Dermis microvascular lymphatic vessel endothelial cell (primary cell): ENCODE data around the gene SPATA7. TPM values are rescaled to one million over a fixed set of nuclear protein-coding genes. Genes with fewer than 3 reads are reported as not detected.
"Not testable (repeated sequence)": the region's sequence is repeated elsewhere in the genome, so short reads cannot be mapped to it uniquely, and the experiment has no call there.

Experiments used
- DNase-seq, 2 donors: peaks; one replicate each; pipeline versions ENCODE4 v3.0.0 to v3.0.0-alpha.2; 2010; ENCODE audit warnings: low read depth in 2 of 2
- total RNA-seq: library from RNA; depleted of rRNA; stranded (reverse); fragments of >200 nt; gene quantifications from 2 replicates; pipeline ENCODE4 v1.2.1, GENCODE V29; 2014

SPATA7 gene, protein sequence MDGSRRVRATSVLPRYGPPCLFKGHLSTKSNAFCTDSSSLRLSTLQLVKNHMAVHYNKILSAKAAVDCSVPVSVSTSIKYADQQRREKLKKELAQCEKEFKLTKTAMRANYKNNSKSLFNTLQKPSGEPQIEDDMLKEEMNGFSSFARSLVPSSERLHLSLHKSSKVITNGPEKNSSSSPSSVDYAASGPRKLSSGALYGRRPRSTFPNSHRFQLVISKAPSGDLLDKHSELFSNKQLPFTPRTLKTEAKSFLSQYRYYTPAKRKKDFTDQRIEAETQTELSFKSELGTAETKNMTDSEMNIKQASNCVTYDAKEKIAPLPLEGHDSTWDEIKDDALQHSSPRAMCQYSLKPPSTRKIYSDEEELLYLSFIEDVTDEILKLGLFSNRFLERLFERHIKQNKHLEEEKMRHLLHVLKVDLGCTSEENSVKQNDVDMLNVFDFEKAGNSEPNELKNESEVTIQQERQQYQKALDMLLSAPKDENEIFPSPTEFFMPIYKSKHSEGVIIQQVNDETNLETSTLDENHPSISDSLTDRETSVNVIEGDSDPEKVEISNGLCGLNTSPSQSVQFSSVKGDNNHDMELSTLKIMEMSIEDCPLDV
- 6.3 and 10.0 TPM in 2 replicates for total RNA-seq

DNA sequence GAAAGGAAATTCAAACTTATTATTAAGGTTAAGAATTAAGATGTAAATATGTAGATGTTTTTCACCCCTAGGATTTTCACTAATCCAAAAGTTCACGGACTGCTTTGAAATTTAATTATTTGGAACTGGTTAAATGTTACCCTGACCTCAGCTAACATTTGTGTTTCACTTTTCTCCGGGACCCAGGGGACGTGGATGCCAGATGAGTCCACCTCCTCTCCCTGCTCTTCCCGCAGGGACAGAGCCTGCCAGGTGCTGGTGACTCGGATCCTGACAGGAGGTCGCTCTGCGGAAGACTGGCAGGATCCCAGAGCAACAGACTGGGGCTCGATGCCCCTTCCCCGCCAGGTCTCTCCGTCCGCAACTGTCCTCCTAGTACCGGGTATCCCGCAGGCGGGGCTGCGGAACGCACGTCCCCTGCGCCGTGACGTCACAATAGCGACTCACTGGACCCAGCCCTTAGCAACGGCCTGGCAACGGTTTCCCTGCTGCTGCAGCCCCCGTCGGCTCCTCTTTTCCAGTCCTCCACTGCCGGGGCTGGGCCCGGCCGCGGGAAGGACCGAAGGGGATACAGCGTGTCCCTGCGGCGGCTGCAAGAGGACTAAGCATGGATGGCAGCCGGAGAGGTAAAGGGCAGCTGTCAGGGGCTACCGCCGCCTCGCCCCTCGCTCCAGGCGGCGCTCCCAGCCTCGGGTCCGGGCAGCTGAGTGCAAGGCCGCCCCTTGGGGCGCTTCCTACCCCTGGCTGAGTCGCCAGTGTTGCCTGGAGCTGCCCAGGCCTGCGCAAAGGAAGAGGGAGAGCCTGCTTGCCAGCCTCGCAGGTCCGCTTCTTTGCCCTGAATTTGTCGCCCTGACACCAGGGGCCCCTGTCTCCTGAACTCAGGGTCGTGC, at the start of gene SPATA7:
SPATA7 (plus strand) TSS at position 446 of the 890 bp plus-strand sequence; CDS start at position 608, 162 bp downstream.
- peak; percentile 85 to 94 for DNase-seq

DNA sequence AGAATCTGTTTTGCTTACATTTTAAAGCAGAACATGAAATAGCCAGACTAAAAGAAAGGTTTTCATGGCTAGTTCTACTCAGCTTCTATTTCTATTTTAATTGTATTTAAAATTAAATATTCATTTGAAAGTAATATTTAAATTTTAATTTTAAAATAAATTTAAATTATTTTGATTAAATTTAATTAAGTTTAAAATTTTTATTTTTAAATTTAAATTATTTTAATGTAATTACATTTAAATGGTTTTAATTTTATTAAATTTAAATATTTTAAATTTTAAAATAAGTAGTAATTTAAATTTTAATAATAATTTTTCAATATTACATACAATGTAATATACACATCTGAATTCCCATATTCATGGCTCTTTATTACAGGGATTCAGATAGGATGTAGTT, 45.1 kb upstream of the SPATA7 start:
- DNase-seq, result no peak

DNA sequence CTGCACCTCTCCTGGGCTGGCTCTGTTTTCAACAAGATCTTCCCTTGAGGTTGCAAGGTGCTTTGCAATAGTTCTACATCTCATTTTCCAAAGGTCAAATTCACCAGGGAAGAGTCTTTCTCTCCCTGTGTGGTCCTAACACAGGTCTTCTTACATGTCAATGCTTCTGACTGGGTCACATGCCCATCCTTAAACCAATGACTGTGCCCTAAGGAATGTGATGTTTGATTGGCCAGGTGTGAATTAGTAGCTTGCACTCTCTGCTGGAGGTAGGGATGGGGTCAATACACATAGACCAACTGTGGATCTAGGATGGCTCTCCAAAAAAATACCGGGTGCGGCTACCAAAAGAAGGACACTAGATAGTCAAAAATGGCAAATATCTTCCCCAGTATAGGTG, 42.5 kb upstream of the SPATA7 start:
- no peak for DNase-seq

DNA sequence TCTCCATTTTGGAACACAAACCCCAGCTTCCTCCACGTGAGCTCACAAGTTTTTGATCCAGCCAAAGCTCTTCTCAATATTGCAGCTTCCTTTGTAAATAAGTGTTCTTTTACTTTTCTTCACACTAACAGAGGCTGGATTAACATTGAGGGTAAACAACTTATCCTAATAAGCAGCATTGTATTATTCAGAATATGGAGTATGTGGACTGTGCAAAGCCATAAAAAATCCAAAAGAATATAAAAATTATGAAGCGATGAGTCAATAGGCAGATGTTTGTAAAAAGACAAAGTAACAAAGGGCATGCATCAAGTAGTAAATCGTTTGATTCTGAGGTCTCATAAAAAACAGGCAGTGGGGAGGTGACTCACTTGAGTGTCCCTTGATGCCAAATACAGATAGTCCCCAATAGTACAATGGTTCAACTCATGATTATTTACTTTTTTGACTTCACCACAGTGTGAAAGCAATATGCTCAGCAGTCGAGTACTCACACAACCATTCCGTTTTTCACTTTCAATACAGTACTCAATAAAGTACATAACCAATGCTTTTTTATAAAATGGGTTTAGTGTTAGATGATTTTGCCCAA, 39.3 kb upstream of the SPATA7 start:
- DNase-seq, result no peak

DNA sequence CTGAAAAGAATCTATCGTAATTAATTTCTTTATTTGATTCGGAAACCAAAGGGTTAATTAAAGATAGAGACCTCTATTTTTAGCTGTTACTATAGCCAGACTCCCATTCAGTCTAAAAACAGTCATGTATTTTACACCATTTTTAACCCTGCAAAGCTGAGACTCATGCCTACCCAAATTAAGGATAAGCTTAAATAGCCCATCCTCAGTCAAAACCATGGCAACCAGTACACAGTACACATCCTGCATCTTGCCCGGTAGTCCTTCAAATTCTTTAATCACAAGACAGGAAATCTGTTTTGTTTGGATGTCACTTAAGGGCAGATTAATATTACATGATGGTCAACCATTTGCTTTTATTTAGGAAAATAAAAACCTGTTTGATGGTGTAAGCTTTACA, 36.9 kb upstream of the SPATA7 start:
- no peak for DNase-seq

DNA sequence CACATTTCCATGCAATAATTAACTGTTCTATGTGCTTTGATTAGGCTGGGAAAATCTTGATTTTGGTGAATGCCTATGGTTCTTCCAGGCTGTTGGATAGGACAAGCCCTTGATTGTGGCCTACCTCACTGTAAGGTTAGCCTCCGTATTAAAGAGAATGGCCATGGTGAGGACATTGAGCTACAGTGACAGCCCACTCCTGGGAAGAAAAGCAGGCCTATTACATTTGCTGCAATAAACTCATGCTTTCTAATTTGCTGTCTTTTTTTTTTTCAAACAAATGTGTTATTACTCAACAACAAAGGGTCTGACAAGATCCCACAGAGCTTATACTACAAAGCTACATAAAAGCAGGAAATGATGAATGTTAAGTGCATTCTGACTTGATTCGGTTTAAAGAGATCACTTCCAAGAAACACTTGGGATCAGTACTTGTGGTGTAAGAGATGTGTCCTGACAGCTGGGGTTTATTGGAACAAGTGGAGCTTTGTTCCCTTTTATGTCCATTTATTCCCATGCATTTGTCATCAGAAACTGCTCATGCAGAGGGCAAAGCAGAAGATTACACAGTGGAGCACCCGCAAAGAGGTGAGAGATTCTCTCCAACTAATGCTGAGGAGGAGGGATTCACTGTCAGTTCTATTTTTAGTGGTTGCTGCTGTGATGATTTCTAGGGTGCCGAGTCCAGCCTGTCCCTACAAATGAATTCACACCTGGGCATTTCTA, 33.3 kb upstream of the SPATA7 start:
- DNase-seq, result no peak

DNA sequence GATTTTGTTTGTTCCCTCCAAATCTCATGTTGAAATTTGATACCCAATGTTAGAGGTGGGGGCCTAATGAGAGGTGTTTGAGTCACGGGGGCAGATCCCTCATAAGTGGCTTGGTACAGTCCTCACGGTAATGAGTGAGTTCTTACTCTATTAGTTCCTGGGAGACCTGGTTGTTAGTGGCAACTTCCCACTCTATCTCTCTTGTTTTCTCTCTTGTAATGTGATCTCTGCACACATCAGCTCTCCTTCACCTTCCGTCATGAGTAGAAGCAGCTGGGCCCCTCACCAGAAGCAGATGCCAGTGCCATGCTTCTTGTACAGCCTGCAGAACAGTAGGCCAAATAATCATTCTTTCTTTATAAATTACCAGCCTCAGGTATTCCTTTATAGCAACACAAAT, 32.8 kb upstream of the SPATA7 start:
- no peak for DNase-seq

DNA sequence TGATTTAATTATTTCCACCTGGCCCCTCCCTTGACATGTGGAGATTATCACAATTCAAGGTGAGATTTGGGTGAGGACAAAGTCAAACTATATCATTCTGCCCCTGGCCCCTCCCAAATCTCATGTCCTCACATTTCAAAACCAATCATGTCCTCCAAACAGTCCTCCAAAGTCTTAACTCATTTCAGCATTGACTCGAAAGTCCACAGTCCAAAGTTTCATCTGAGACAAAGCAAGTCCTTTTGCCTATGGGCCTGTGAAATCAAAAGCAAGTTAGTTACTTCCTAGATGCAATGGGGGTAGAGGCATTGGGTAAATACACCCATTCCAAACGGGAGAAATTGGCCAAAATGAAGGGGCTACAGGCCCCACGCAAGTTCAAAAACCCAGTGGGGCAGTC, 31.1 kb upstream of the SPATA7 start:
- DNase-seq, result no peak

DNA sequence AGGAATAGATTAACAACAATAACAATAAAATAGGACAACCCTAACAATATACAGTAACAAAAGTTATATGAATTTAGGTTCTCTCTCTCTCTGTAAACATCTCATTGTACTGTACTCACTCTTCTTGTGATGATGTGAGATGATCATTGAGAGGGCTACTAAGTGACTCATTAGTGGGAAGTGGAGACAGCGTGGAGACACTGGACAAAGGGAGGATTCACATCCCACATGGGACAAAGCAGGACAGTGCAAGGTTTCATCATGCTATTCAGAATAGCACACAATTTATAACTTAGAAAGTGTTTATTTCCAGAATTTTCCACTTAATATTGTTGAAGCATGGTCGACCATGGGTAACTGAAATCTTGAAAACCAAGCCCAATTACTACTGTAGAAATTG, 26.0 kb upstream of the SPATA7 start:
- no peak for DNase-seq

DNA sequence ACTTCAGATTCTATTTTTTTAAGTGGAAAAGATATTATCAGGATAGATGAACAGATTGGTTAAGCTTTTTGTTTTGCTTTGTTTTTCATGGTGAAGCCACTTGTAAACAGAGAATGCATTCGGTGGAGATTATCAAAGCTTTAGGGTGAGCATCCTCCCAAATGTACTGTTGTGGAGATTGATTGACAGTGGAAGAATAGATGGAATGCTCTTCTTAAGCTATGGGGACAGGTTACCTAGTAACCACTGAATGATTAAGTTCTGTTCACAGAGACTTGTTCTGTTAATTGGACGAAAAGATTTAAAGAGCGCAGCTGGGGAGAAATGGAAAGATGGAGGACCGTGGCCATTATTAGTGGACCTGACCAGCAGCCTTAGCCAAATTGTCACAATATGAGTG, 21.8 kb upstream of the SPATA7 start:
- DNase-seq, result no peak

DNA sequence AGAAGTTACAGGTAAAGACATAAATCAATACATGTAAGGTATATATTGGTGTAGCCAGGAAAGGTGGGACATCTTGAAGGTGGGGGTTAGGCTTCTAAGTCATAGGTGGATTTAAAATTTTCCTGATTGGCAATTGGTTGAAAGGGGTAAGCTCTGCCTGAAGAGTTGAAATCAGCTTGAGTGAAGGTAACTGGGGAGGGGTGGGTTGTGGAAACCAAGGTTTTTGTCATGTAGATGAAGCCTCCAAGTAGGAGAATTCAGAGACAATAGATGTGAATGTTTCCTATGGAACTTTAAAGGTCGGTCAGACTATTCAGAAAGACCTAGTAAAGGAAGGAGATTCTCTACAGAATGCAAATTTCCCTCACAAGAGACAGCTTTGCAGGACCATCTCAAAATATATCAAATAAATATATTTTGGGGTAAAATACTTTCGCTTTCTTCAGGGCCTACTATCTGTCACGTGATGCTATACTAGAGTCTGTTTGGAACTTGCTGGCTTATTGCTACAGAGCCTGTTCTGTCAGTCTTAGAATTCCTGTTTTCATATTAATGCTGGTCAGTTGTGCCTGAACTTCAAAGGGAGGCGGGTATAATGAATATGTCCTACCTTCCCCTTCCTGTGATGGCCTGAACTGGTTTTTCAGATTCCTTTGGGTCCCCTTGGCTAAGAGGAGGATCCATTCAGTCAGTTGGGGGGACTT, 20.6 kb upstream of the SPATA7 start:
- no peak for DNase-seq

DNA sequence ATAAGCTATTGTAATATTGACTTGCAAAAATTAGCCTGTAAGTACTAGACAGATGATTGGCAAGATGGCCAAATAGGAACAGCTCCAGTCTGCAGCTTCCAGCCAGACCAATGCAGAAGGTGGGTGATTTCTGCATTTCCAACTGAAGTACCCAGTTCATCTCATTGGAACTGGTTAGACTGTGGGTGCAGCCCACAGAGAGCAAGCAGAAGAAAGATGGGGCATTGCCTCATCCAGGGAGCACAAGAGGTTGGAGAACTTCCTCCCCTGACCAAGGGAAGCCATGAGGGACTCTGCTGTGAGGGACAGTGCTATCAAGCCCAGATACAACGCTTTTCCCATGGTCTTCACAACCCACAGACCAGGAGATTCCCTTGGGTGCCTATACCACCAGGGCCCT, 16.0 kb upstream of the SPATA7 start:
- no peak for DNase-seq

DNA sequence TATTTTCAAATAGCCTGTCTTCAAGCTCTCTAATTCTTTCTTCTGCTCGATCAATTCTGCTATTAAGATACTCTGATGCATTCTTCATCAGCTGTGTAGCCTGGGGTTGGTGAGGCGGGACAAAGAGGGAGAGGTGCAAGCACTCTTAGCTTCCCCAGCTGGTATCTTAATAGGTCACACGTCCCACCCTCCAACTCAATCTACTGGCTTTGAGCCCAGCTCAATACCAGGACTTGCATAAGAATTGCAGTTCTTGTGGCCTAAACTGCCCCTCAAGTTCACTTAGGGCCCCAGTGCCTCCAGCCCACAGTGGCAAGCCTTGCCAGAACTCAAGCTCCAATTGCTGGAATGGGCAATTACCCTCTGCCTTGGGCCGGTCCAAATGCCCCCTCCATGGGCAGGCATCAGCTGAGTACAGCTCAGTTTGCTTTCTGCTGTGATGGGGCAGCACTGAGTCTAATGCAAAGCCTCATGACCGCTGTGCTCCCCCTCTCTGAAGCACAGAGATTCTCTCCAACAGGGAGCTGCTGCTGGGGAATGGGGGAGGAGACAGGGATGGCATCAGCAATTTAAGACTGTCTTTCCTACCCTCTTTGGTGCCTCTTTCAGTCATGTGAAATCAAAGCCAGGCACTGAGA, 5.6 kb upstream of the SPATA7 start:
- no peak for DNase-seq

DNA sequence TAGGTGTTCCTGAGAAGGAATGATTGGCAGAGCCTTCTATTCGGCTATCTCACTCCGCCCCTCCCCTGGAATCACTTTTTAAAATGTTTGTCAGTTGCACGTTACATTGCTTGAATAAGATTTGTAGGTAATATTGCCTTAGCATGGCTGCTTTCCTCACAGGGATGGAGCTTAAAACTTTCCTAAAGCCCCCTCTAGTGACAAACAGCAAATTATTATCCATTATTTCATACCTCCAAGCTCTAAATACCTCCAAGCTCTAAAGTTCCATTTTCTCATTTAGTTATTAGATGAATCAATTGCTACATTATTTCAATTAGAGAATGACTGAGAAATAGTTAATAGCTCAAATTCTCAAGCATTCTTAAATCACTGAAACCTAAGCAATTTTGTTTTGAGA, 5.1 kb upstream of the SPATA7 start:
- DNase-seq, result peak in 1 of 2 donors; percentile 19

DNA sequence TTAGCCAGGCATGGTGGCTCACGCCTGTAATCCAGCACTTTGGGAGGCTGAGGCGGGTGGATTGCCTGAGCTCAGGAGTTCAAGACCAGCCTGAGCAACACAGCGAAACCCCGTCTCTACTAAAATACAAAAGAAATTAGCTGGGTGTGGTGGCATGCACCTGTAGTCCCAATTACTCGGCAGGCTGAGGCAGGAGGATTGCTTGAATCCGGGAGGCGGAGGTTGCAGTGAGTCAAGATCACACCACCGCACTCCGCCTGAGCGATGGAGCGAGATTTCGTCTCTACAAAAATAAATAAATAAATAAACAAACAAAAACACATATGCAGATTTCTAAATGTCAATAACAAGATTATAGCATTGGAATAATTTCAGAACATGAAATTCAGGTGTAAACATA, 3.8 kb upstream of the SPATA7 start:
- not testable (repeated sequence) for DNase-seq

DNA sequence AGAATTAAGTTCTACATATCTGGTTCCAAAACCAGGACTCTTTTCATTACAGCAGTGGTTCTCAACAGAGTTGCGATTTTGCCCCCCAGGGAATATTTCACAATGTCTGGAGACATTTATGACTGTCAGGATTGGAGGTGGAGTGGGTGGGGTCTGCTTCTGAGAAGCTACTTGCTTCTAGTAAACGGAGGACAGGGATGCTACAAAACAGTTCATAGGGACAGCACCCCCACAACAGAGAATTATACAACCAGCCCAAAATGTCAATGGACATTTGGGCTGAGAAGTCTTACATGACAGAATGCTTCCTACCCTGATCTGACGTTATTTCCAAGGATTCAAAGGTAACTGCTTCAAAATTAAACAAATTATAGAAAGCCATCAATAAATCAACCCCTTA, 739 bp upstream of the SPATA7 start:
- no peak for DNase-seq

DNA sequence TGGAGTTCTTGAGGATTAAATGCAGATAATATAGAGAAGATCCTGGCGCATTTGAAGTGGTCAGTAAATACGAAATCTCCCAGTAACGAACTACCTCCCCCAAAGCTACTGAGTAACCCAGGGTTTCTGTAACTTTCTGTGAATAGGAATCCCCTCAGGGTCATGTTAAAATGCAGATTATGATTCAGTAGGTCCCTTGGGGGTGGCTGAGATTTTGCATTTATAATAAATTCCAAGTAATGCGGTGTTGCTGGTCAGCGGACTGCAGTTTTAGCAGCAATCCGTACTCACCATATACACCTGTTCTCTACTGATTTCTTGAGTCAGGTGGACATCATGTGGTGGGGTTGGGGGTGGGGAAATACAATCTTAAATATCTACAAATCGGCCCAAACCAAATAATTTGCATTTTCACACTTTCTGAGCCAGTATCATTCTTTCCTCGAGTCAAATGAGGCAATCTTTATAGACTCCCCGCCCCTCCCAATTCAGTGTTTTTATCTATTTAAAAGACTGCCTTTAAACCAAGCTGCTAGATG, 868 bp downstream of the SPATA7 start:
- no peak for DNase-seq

DNA sequence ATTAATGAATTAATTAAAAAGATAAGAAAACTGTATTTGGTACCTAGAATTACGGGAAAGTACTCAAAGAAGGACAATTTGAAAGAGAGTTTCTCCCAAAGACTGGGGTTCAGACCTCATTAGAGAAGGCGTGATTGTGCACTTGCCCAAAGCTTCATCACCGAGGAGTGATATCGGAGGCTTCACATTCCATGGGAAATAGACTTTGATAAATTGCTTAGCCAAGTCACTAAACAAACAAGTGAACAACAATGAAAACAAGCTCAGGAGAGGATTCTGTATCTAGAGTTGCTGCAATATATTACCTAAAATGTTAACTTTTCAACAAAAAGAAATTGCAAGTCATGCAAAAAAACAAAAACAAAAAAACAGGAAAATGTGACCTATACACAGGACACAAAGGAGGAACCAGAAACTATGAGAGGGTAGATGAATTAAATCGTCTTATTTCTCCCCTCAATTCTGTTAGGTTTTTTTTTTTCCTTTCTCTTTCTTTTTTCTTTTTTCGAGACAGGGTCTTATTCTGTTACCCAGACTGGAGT, 3.4 kb downstream of the SPATA7 start:
- DNase-seq, result no peak

DNA sequence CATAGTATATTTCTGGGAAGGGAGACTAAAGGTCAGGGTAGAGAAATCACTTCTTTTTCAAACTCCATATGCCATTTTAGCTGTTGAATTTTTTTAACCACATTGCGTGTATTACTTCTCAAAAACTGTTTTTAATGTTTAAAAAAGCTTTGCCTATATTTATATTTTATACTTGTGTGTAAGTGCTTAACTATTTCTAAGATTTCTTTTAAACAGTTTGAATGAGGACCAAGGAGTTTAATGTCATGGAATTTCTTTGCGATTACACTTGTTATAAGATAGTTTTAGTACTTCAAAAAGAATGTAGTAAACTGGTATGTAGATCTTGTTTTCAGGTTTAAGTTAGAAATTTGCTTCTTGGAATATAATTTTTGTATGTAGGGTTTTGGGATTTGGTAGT, 7.2 kb downstream of the SPATA7 start:
- DNase-seq, result no peak

DNA sequence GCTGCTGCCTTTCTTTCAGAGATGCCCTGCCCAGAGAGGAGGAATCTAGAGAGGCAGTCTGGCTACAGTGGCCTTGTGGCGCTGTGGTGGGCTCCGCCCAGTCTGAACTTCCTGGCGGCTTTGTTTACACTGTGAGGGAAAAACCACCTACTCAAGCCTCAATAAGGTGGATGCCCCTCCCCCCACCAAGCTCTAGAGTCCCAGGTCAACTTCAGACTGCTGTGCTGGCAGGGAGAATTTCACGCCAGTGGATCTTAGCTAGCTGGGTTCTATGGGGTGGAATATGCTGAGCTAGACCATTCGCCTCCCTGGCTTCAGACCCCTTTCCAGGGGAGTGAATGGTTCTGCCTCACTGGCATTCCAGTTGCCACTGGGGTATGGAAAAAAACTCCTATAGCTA, 25.6 kb downstream of the SPATA7 start:
- DNase-seq, result no peak
